ENCODE results near the gene CDKN2B.

GRCh38 chr9:22054076-22054475 lies 45.0 kb upstream of the CDKN2B start:
- TF ChIP-seq CTCF (IDR thresholded peaks at IDR 0.05; ENCODE audit: poor library complexity) (no peak), EZH2 (IDR thresholded peaks at IDR 0.05; ENCODE audit: borderline replicate concordance) (no peak)

All from hepatocyte (in vitro differentiated cells).